IPS-NIHi7 (cell line): ENCODE measurements around the gene INO80E.

Source experiments
- DNase-seq: peaks from one replicate; pipeline ENCODE4 v3.0.0; 2012; ENCODE audit warnings: mixed read lengths; ENCODE audit errors: extremely low spot score

The INO80E gene

GRCh38 chr16:29975811-29976511 lies 20.1 kb upstream of the INO80E start:
- no peak for DNase-seq

DNA sequence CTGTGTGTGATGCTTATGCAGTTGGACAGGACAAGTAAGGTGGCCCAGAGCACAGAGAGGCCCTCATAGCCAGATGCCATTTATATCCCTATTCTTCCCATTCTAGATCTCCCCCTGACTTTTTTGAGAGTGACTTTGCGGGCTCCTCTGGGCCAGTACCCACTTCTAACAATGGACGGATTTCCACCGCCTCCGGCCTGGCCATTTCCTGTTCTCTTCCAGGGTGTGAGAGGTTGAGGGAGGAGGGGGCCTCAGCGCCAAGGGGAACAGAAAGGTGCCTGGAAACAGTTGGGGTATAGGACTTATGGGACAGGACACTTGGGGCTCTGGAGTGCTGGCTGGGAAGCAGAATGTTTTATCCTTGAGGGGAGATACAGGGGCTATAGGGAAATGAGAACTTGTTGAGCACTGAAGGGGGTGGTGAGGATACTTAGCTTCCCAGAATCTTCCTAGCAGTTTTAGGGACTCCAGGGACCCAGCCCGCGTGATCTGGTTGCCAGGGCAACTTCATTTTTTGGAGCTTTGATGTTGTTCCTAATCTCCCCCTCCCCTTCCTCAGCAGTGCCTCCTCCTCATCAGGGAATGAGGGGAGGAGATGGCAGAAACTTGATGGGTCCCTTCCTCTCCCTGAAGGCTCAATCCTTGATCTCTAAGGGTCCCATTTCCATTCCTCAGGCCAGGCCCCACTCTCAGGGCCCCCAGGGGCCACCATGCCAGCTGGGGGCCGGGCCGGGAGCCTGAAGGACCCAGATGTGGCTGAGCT lies 18.8 kb upstream of the INO80E start:
- no peak for DNase-seq

DNA sequence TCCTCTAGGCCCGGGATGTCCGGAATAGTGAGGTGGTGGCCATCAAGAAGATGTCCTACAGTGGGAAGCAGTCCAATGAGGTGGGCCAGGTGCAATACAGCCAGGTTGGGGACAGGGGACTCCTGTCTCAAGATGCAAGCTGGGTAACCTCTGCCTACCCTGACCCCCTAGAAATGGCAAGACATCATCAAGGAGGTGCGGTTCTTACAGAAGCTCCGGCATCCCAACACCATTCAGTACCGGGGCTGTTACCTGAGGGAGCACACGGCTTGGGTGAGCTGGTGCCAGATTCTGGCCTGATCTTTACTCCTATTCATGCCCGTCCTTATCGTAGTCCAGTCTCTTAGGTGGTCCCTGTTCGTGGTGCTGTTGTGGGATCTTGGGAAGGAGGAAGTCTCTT lies 18.0 kb upstream of the INO80E start:
- no peak for DNase-seq

DNA sequence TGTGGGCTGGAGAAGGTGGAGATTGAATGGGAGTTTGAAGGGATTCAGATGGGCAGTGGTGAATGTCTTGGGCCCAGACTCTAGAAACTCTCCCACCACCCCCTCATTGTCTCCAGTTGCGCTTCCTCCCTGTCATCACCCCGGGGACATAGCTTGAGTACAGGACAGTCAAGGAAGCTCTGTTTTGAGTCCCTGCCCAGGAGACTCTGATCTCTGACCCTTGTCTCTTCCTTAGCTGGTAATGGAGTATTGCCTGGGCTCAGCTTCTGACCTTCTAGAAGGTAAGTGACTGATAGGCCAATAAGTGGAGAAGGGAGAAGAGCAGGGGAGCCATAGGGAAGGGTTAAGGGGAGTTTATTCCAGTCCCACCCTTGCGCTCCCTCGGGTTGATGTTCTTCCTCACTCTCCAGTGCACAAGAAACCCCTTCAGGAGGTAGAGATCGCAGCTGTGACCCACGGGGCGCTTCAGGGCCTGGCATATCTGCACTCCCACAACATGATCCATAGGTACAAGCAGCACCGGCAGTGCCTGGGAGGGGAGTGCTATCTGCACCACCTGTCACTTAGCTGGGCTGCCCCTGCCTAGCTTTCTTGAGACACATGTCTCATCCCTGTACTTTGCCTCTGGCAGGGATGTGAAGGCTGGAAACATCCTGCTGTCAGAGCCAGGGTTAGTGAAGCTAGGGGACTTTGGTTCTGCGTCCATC lies 17.3 kb upstream of the INO80E start:
- DNase-seq = no peak

DNA sequence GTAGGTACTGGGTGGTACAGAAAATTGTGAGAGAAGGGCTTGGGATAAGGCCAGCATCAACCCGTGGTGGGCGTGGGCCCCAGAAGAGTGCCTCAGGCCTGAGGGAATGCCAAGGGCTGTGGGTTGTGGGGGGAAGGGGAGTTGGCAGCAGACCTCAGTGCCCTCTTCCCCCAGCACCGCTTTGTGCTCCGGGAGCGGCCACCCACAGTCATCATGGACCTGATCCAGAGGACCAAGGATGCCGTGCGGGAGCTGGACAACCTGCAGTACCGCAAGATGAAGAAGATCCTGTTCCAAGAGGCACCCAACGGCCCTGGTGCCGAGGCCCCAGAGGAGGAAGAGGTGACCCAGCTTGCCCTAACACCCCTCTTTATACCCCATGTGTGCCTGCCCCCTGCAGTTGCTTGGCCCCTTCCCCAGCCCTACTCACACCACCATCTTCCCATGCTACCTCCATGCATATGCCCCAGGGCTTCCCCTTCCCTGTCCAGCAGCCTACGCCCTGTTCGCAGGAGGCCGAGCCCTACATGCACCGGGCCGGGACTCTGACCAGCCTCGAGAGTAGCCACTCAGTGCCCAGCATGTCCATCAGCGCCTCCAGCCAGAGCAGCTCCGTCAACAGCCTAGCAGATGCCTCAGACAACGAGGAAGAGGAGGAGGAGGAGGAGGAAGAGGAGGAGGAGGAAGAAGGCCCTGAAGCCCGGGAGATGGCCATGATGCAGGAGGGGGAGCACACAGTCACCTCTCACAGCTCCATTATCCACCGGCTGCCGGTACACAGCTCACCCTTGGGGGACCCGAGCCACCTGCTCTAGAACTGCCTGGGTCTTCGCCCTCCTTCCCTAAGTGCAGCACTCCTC lies 13.3 kb upstream of the INO80E start:
- no peak for DNase-seq

- DNase-seq = no peak
These were observed 12.5 kb upstream of the INO80E start for GRCh38 chr16:29983420-29984136.

- no peak for DNase-seq
These were observed 11.8 kb upstream of the INO80E start for GRCh38 chr16:29984137-29984763.

GRCh38 chr16:29984764-29985147 lies 11.3 kb upstream of the INO80E start:
- DNase-seq = no peak

GRCh38 chr16:29985271-29985811 lies 10.7 kb upstream of the INO80E start:
- no peak for DNase-seq

- no peak for DNase-seq
These were observed 9.8 kb upstream of the INO80E start for GRCh38 chr16:29986231-29986630.

DNA sequence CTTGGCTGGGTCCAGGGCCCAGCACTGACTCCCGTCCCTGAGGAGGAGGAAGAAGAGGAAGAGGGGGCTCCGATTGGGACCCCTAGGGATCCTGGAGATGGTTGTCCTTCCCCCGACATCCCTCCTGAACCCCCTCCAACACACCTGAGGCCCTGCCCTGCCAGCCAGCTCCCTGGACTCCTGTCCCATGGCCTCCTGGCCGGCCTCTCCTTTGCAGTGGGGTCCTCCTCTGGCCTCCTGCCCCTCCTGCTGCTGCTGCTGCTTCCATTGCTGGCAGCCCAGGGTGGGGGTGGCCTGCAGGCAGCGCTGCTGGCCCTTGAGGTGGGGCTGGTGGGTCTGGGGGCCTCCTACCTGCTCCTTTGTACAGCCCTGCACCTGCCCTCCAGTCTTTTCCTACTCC lies 9.1 kb upstream of the INO80E start:
- DNase-seq = no peak

GRCh38 chr16:29987371-29988085 lies 8.5 kb upstream of the INO80E start:
- DNase-seq = no peak

DNA sequence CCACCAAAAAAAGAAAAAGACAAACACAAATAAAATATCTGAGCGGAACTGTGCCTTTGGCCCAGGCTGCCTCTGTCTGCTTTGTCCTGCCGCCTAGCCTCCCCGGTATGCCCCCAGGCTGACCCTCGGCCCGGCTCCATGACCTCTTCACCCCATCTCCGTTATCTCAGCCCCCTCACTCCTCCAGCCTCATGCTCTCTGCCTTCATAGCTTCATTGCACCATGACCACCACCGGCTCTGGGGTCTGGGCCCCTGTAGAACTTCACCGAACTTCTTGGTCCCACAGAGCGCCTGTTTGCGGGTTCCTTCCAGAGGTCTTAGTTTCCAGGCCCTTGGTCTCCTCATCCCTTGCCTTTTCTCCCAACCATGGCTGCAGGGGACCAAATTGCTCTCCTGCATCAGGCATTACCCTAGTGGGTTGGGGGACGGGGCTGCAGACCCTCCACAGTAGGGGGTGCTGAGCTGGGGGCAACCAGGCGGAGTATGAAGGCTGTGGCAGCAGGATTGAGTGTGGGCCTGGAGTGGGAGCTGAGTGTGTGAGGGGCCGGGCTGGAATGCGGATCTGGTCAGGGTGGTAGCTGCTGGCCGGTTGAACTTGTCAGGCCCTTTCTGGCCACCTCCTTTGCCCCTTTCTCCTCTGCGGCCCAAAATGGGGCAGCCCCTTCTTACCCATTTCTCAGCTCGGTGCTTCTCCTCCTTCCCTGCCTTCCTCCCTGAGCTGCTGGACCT lies 7.5 kb upstream of the INO80E start:
- no peak for DNase-seq

- DNase-seq = no peak
These were observed 6.8 kb upstream of the INO80E start for GRCh38 chr16:29989111-29989858.

GRCh38 chr16:29990034-29990433 lies 6.0 kb upstream of the INO80E start:
- DNase-seq = no peak

GRCh38 chr16:29990883-29991570 lies 5.0 kb upstream of the INO80E start:
- DNase-seq = no peak

- DNase-seq = no peak
These were observed 4.5 kb upstream of the INO80E start for GRCh38 chr16:29991571-29991904.
